HEK293 (cell line): ENCODE results near the gene FHIT.

Source experiments
- TF ChIP-seq, protein P1 (sequence below): fragments of 450-650 bp; formaldehyde crosslinking; IDR thresholded peaks from 2 replicates; pipeline ENCODE4 v1.5.1; 2016; ENCODE audit warnings: missing biosample characterization, missing genetic modification characterization, borderline replicate concordance
- TF ChIP-seq, protein P2 (sequence below): fragments of 450-650 bp; formaldehyde crosslinking; IDR thresholded peaks from 2 replicates; pipeline ENCODE4 v1.5.1; 2016; ENCODE audit warnings: missing biosample characterization, missing genetic modification characterization

DNA sequence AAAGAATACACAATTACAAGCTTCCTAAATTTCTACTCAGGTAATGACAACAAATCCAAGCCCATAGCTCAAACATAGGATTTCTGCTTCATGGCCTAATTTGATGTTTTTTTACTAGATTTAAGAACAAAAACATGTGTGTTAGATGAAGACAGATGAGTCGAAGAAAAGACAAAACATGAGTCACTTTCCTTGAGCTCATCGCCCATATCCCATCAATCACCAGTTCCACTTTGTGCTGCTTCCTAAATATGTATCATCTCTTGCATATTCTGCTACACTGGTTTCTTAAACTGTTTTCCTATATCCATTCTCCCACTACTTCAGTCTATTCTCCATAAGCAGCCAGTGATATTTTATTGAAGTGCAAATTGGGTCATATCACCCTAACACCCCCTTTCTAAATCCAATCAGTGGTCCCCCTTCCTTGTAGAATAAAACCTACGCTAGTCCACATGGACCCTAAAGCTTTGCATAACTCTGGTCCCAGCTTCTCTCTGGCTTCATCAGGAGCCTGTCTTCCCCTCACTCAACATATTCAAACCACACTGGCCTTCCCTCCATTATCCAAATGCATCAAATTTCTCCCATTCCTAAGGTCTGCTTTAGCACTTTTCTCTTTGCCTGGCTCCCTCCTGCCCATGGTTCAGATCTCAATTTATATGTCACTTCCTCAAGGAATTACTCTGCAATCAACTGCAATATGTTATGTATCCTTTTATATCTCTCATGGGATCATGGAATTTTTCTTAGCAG, 1033.9 kb downstream of the FHIT start:
- TF ChIP-seq, protein P1, sequence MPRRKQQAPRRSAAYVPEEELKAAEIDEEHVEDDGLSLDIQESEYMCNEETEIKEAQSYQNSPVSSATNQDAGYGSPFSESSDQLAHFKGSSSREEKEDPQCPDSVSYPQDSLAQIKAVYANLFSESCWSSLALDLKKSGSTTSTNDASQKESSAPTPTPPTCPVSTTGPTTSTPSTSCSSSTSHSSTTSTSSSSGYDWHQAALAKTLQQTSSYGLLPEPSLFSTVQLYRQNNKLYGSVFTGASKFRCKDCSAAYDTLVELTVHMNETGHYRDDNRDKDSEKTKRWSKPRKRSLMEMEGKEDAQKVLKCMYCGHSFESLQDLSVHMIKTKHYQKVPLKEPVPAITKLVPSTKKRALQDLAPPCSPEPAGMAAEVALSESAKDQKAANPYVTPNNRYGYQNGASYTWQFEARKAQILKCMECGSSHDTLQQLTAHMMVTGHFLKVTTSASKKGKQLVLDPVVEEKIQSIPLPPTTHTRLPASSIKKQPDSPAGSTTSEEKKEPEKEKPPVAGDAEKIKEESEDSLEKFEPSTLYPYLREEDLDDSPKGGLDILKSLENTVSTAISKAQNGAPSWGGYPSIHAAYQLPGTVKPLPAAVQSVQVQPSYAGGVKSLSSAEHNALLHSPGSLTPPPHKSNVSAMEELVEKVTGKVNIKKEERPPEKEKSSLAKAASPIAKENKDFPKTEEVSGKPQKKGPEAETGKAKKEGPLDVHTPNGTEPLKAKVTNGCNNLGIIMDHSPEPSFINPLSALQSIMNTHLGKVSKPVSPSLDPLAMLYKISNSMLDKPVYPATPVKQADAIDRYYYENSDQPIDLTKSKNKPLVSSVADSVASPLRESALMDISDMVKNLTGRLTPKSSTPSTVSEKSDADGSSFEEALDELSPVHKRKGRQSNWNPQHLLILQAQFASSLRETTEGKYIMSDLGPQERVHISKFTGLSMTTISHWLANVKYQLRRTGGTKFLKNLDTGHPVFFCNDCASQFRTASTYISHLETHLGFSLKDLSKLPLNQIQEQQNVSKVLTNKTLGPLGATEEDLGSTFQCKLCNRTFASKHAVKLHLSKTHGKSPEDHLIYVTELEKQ, result no peak
- TF ChIP-seq, protein P2, sequence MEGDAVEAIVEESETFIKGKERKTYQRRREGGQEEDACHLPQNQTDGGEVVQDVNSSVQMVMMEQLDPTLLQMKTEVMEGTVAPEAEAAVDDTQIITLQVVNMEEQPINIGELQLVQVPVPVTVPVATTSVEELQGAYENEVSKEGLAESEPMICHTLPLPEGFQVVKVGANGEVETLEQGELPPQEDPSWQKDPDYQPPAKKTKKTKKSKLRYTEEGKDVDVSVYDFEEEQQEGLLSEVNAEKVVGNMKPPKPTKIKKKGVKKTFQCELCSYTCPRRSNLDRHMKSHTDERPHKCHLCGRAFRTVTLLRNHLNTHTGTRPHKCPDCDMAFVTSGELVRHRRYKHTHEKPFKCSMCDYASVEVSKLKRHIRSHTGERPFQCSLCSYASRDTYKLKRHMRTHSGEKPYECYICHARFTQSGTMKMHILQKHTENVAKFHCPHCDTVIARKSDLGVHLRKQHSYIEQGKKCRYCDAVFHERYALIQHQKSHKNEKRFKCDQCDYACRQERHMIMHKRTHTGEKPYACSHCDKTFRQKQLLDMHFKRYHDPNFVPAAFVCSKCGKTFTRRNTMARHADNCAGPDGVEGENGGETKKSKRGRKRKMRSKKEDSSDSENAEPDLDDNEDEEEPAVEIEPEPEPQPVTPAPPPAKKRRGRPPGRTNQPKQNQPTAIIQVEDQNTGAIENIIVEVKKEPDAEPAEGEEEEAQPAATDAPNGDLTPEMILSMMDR (tag by site-specific recombination), result no peak
